Measurements from ENCODE around the gene AK1. TPM values are rescaled to one million over a fixed set of nuclear protein-coding genes. Genes with fewer than 3 reads are reported as not detected.
A peak's percentile ranks its signal among the peaks of the same experiment; 100 is the strongest.

AK1 gene
- total and polyA plus RNA-seq, 2 of the 8 experiments (the other 6 are each of a cell fraction or from before 2014, with no cell fraction given): 37.9 to 39.2 TPM

- Histone ChIP-seq H3K79me1 (ENCODE audit: low read depth, low read length) (no peaks in the 10 kb centered on the region), H3K79me2 (ENCODE audit: control insufficient read depth in 1 of 2, insufficient read depth in 2 of 2, low read length in 2 of 2) (no peaks in the 10 kb centered on the region), H3K9ac (replicated peaks in 1 of 4; ENCODE audit: extremely low read depth in 1 of 4, low read depth in 3 of 4, low read length in 3 of 4) (peak overlapping the region; percentile 1 to 63 (median 42); a peak in 5 of 7 replicates), H3K4me1 (replicated peaks in 1 of 4; ENCODE audit: control insufficient read depth in 3 of 4, insufficient read depth in 4 of 4, low read length in 3 of 4) (peaks cover 13 to 24% (median 20%) of the 10 kb centered on the region in 4 experiments), H2BK12ac (ENCODE audit: low read depth, low read length) (peak overlapping the region; percentile 68; the same call in 1 of the 2 replicates), H3K27me3 (replicated peaks in 1 of 4; ENCODE audit: control insufficient read depth in 3 of 4, extremely low read depth in 1 of 4, insufficient read depth in 3 of 4, low read length in 3 of 4) (peaks cover 0 to 21% (median 16%) of the 10 kb centered on the region in 4 experiments; a peak in 6 of 7 replicates), H3K23ac (ENCODE audit: insufficient read length) (no peak overlapping the region), H3K27ac (ENCODE audit: low read depth, low read length) (no peak overlapping the region), H3K14ac (ENCODE audit: insufficient read length) (no peak overlapping the region), H4K91ac (replicated peaks; ENCODE audit: insufficient read length, low read length) (no peak overlapping the region), H4K20me1 (replicated peaks in 1 of 2; ENCODE audit: control insufficient read depth in 1 of 2, insufficient read depth in 2 of 2, low read length in 2 of 2) (peaks cover 0 to 3% of the 10 kb centered on the region in 2 experiments), H2BK20ac (ENCODE audit: low read length) (no peak overlapping the region), H3K4me2 (ENCODE audit: insufficient read depth in 1 of 2, low read depth in 2 of 2, low read length in 2 of 2) (peak overlapping the region; percentile 76 to 95), H3K56ac (replicated peaks; ENCODE audit: insufficient read length, low read depth, low read length) (peak overlapping the region; percentile 0), H2AK5ac (ENCODE audit: low read depth, low read length) (no peak overlapping the region), H3K36me3 (ENCODE audit: control insufficient read depth in 2 of 4, insufficient read depth in 4 of 4, low read length in 3 of 4) (no peaks in the 10 kb centered on the region), H3K4me3 (ENCODE audit: extremely low read depth in 1 of 4, insufficient read depth in 2 of 4, low read depth in 3 of 4, low read length in 4 of 4) (peak overlapping the region; percentile 41 to 81 (median 72)), H2AFZ (ENCODE audit: low read length) (peak overlapping the region; percentile 61; the same call in 1 of the 2 replicates), H2BK5ac (ENCODE audit: low read depth, low read length) (peak overlapping the region; percentile 44; the same call in 1 of the 2 replicates), H4K5ac (ENCODE audit: insufficient read length, low read depth, low read length) (no peak overlapping the region), H3K4ac (replicated peaks; ENCODE audit: insufficient read length, low read depth, low read length) (no peak overlapping the region), H2BK15ac (ENCODE audit: low read length) (no peak overlapping the region), H2BK120ac (replicated peaks; ENCODE audit: low read depth, low read length) (no peak overlapping the region), H3K23me2 (ENCODE audit: low read depth, low read length) (peaks cover 20% of the 10 kb centered on the region; the same call in 1 of the 2 replicates), H3K18ac (ENCODE audit: extremely low read depth, low read length) (peak overlapping the region; percentile 78), H4K8ac (ENCODE audit: extremely low read depth, insufficient read depth, low read length) (peak overlapping the region; percentile 72; the same call in 1 of the 2 replicates), H3K9me3 (ENCODE audit: insufficient read depth in 2 of 2, low read depth in 1 of 2, low read length in 1 of 2) (no peaks in the 10 kb centered on the region)
- DNase-seq (ENCODE audit: low read depth in 1 of 2, low spot score in 2 of 2): no peak
- 3% methylated on average over 13 of the region's 19 CpGs; no CpG with 5 or more reads in 1 of the 2 experiments for WGBS, 2 experiments (ENCODE audit: extremely low coverage in 1 of 2, insufficient coverage in 1 of 2, insufficient read length in 1 of 2, insufficient replicate concordance in 2 of 2, low coverage in 1 of 2, low lambda C conversion rate in 2 of 2, missing lambda C conversion rate in 1 of 2)
- ChIA-PET POLR2A (ENCODE audit: partially characterized antibody) (interaction anchor here (1.1 kb wide), 1 partner anchor 27 kb away, joined by 3 read pairs; the partner anchor contains the start of gene ST6GALNAC6), CTCF (ENCODE audit: partially characterized antibody) (interaction anchor here (0.9 to 1.1 kb wide), 3 partner anchors 16 to 108 kb away, joined by 3 to 5 read pairs (median 3); no protein-coding TSS in a partner anchor)
- FAIRE-seq: no peak
- peak in 1 of 2 experiments; percentile 74; a peak in 2 of 4 replicates for TF ChIP-seq SIN3A (conservative IDR thresholded peaks at IDR 0.05 in 1 of 2, IDR thresholded peaks at IDR 0.05 in 1 of 2; ENCODE audit: low read depth in 1 of 2, low read length in 2 of 2)
- TF ChIP-seq NRF1 (IDR thresholded peaks at IDR 0.05; ENCODE audit: low read depth, low read length): no peak
- TF ChIP-seq TAF1 (IDR thresholded peaks at IDR 0.05; ENCODE audit: low read depth, low read length): peak; percentile 34; the same call in 1 of the 2 replicates
- no peak for TF ChIP-seq E2F6 (IDR thresholded peaks at IDR 0.05)
These were observed 49.4 kb upstream of the AK1 start for GRCh38 chr9:127926906-127927200.

All from H1 (cell line).